ENCODE data around the gene NKIRAS2.

DNA sequence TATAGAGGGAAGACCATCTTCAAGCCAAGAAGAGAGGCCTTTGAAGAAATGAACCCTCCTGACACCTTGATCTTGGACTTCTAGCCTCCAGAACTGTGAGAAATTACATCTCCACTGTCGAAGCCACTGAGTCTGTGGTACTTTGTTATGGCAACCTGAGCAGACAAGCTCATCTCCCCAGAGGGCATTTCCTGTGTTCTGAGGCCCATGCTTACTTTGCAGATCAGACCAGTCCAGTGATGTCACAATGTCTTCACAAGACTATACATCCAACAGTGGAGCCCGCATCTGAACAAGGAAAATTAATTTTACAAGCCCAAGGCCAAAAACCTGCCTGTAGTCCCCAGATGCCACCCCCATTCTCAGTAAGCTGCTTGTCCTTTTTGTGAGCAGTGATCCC is 45.3 kb downstream of the NKIRAS2 start:
- TF ChIP-seq, protein P1, sequence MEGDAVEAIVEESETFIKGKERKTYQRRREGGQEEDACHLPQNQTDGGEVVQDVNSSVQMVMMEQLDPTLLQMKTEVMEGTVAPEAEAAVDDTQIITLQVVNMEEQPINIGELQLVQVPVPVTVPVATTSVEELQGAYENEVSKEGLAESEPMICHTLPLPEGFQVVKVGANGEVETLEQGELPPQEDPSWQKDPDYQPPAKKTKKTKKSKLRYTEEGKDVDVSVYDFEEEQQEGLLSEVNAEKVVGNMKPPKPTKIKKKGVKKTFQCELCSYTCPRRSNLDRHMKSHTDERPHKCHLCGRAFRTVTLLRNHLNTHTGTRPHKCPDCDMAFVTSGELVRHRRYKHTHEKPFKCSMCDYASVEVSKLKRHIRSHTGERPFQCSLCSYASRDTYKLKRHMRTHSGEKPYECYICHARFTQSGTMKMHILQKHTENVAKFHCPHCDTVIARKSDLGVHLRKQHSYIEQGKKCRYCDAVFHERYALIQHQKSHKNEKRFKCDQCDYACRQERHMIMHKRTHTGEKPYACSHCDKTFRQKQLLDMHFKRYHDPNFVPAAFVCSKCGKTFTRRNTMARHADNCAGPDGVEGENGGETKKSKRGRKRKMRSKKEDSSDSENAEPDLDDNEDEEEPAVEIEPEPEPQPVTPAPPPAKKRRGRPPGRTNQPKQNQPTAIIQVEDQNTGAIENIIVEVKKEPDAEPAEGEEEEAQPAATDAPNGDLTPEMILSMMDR (IDR thresholded peaks at IDR 0.05), result no peak
- no peak for TF ChIP-seq SIN3A (IDR thresholded peaks at IDR 0.05; ENCODE audit: borderline replicate concordance, insufficient read depth, low read depth, low read length)
- TF ChIP-seq, protein P2, sequence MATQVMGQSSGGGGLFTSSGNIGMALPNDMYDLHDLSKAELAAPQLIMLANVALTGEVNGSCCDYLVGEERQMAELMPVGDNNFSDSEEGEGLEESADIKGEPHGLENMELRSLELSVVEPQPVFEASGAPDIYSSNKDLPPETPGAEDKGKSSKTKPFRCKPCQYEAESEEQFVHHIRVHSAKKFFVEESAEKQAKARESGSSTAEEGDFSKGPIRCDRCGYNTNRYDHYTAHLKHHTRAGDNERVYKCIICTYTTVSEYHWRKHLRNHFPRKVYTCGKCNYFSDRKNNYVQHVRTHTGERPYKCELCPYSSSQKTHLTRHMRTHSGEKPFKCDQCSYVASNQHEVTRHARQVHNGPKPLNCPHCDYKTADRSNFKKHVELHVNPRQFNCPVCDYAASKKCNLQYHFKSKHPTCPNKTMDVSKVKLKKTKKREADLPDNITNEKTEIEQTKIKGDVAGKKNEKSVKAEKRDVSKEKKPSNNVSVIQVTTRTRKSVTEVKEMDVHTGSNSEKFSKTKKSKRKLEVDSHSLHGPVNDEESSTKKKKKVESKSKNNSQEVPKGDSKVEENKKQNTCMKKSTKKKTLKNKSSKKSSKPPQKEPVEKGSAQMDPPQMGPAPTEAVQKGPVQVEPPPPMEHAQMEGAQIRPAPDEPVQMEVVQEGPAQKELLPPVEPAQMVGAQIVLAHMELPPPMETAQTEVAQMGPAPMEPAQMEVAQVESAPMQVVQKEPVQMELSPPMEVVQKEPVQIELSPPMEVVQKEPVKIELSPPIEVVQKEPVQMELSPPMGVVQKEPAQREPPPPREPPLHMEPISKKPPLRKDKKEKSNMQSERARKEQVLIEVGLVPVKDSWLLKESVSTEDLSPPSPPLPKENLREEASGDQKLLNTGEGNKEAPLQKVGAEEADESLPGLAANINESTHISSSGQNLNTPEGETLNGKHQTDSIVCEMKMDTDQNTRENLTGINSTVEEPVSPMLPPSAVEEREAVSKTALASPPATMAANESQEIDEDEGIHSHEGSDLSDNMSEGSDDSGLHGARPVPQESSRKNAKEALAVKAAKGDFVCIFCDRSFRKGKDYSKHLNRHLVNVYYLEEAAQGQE (IDR thresholded peaks at IDR 0.05; ENCODE audit: insufficient read depth in 1 of 2, low read depth in 2 of 2, low read length in 1 of 2), result no peak
- TF ChIP-seq TCF7L2 (IDR thresholded peaks at IDR 0.05; ENCODE audit: low read depth, low read length), result no peak
